HEK293 (cell line): ENCODE results near the gene RASA1.

ENCODE experiments used
- CTCF ChIA-PET: fragments of 350-600 bp; formaldehyde crosslinking; extraction: SDS; loops from one replicate; lab custom pipeline; 2021; ENCODE audit warnings: antibody characterized with exemption; lab: Yijun Ruan, JAX
- POLR2A ChIA-PET: fragments of 300-600 bp; formaldehyde crosslinking; extraction: SDS; loops from one replicate; lab custom pipeline; 2020; ENCODE audit warnings: antibody characterized with exemption, inconsistent platforms; lab: Yijun Ruan, JAX
- H3K27ac ChIP-seq: fragments of 200-500 bp; sonication (Bioruptor generic); 2 replicates; pipeline ENCODE4 v1.5.1; 2014; ENCODE audit warnings: low read depth, low read length, control low read depth, inconsistent platforms; ENCODE audit errors: extremely low read depth
- H3K36me3 ChIP-seq, 2 experiments: fragments of 200-500 bp in 1 of 2; sonication (Bioruptor generic) in 1 of 2; 1 replicate in 1 of 2; 2 replicates in 1 of 2; pipeline ENCODE4 v1.5.1; 2014 to 2017; ENCODE audit warnings: inconsistent platforms in 2 of 2, low read length in 2 of 2; ENCODE audit not compliant: control insufficient read depth in 2 of 2, insufficient read depth in 1 of 2
- H3K4me1 ChIP-seq: fragments of 200-500 bp; sonication (Bioruptor generic); 2 replicates; pipeline ENCODE4 v1.5.1; 2014; ENCODE audit warnings: mild to moderate bottlenecking, low read length, inconsistent platforms; ENCODE audit not compliant: control insufficient read depth, insufficient read depth
- H3K4me3 ChIP-seq: 2 replicates; pipeline ENCODE4 v1.5.1; 2011; ENCODE audit warnings: low read depth, mild to moderate bottlenecking, control low read depth, low read length, moderate library complexity
- H3K9me3 ChIP-seq: fragments of 200-500 bp; sonication (Bioruptor generic); 2 replicates; pipeline ENCODE4 v1.5.1; 2014; ENCODE audit warnings: low read depth, low read length, inconsistent platforms; ENCODE audit not compliant: control insufficient read depth, insufficient read depth
- BCL11A ChIP-seq: fragments of 450-650 bp; formaldehyde crosslinking; IDR thresholded peaks from 2 replicates; pipeline ENCODE4 v1.5.1; 2016; ENCODE audit warnings: low read depth, missing biosample characterization, missing genetic modification characterization
- CTCF ChIP-seq: fragments of 450-650 bp; formaldehyde crosslinking; IDR thresholded peaks from 2 replicates; pipeline ENCODE4 v1.5.1; 2016; ENCODE audit warnings: missing biosample characterization, missing genetic modification characterization
- GLI2 ChIP-seq: fragments of 450-650 bp; formaldehyde crosslinking; IDR thresholded peaks from 2 replicates; pipeline ENCODE4; 2017; ENCODE audit warnings: missing biosample characterization, missing genetic modification characterization, low read depth, borderline replicate concordance
- KLF8 ChIP-seq: fragments of 450-650 bp; formaldehyde crosslinking; IDR thresholded peaks from 2 replicates; pipeline ENCODE4 v1.5.1; 2016; ENCODE audit warnings: missing biosample characterization, missing genetic modification characterization
- ZBTB48 ChIP-seq: fragments of 450-650 bp; formaldehyde crosslinking; IDR thresholded peaks from 2 replicates; pipeline ENCODE4 v1.5.1; 2016; ENCODE audit warnings: missing biosample characterization, missing genetic modification characterization
- ZFP41 ChIP-seq: fragments of 450-650 bp; formaldehyde crosslinking; IDR thresholded peaks from 2 replicates; pipeline ENCODE4 v1.5.1; 2016; ENCODE audit warnings: missing biosample characterization, missing genetic modification characterization, borderline replicate concordance
- ZNF16 ChIP-seq: fragments of 450-650 bp; formaldehyde crosslinking; IDR thresholded peaks from 2 replicates; pipeline ENCODE4 v1.5.1; 2016; ENCODE audit warnings: low read depth, missing biosample characterization, missing genetic modification characterization
- ZNF23 ChIP-seq: fragments of 450-650 bp; formaldehyde crosslinking; IDR thresholded peaks from 2 replicates; pipeline ENCODE4 v1.5.1; 2016; ENCODE audit warnings: missing biosample characterization, missing genetic modification characterization, borderline replicate concordance
- ZNF280C ChIP-seq: fragments of 450-650 bp; formaldehyde crosslinking; IDR thresholded peaks from 2 replicates; pipeline ENCODE4 v1.5.1; 2016; ENCODE audit warnings: missing biosample characterization, missing genetic modification characterization
- ZNF362 ChIP-seq: fragments of 450-650 bp; formaldehyde crosslinking; IDR thresholded peaks from 2 replicates; pipeline ENCODE4 v1.5.1; 2016; ENCODE audit warnings: missing biosample characterization, missing genetic modification characterization
- ZNF404 ChIP-seq: fragments of 450-650 bp; formaldehyde crosslinking; IDR thresholded peaks from 2 replicates; pipeline ENCODE4 v1.5.1; 2017; ENCODE audit warnings: missing biosample characterization, missing genetic modification characterization
- ZNF426 ChIP-seq: fragments of 450-650 bp; formaldehyde crosslinking; IDR thresholded peaks from 2 replicates; pipeline ENCODE4 v1.5.1; 2017; ENCODE audit warnings: missing biosample characterization, missing genetic modification characterization, mild to moderate bottlenecking, inconsistent platforms, moderate library complexity
- ZNF473 ChIP-seq: fragments of 450-650 bp; formaldehyde crosslinking; IDR thresholded peaks from 2 replicates; pipeline ENCODE4 v1.5.1; 2017; ENCODE audit warnings: missing biosample characterization, missing genetic modification characterization
- ZNF513 ChIP-seq: fragments of 450-650 bp; IDR thresholded peaks from 2 replicates; pipeline ENCODE4 v1.5.1; 2018; ENCODE audit warnings: missing biosample characterization, missing genetic modification characterization
- ZNF529 ChIP-seq: fragments of 450-650 bp; formaldehyde crosslinking; IDR thresholded peaks from 2 replicates; pipeline ENCODE4 v1.5.1; 2017; ENCODE audit warnings: missing genetic modification characterization, missing biosample characterization; ENCODE audit not compliant: insufficient replicate concordance
- ZNF548 ChIP-seq: fragments of 450-650 bp; formaldehyde crosslinking; IDR thresholded peaks from 2 replicates; pipeline ENCODE4 v1.5.1; 2016; ENCODE audit warnings: missing biosample characterization, missing genetic modification characterization
- ZNF610 ChIP-seq: fragments of 450-650 bp; formaldehyde crosslinking; IDR thresholded peaks from 2 replicates; pipeline ENCODE4 v1.5.1; 2016; ENCODE audit warnings: missing biosample characterization, missing genetic modification characterization, borderline replicate concordance
- ZNF664 ChIP-seq: fragments of 450-650 bp; formaldehyde crosslinking; IDR thresholded peaks from 2 replicates; pipeline ENCODE4 v1.5.1; 2016; ENCODE audit warnings: missing biosample characterization, missing genetic modification characterization
- ZNF677 ChIP-seq: fragments of 450-650 bp; IDR thresholded peaks from 2 replicates; pipeline ENCODE4 v1.5.0; 2018; ENCODE audit warnings: missing biosample characterization, mild to moderate bottlenecking, missing genetic modification characterization, moderate library complexity
- ZNF701 ChIP-seq: fragments of 450-650 bp; formaldehyde crosslinking; IDR thresholded peaks from 2 replicates; pipeline ENCODE4 v1.5.1; 2016; ENCODE audit warnings: missing biosample characterization, missing genetic modification characterization
- ZSCAN16 ChIP-seq: fragments of 450-650 bp; formaldehyde crosslinking; IDR thresholded peaks from 2 replicates; pipeline ENCODE4 v1.5.1; 2016; ENCODE audit warnings: missing biosample characterization, missing genetic modification characterization

The RASA1 gene

GRCh38 chr5:87260604-87261192, 7.0 kb upstream of the RASA1 start:
- POLR2A ChIA-PET, result no interaction called here
- Histone ChIP-seq H3K4me3 (no peak overlapping the region), H3K9me3 (no peaks in the 10 kb centered on the region), H3K36me3 (no peaks in the 10 kb centered on the region), H3K27ac (no peak overlapping the region), H3K4me1 (no peaks in the 10 kb centered on the region)
- CTCF ChIA-PET, result no interaction called here
- TF ChIP-seq ZNF16 (tag by site-specific recombination) (no peak), ZNF426 (tag by site-specific recombination) (no peak), ZSCAN16 (no peak), BCL11A (no peak), ZFP41 (tag by site-specific recombination) (no peak), ZNF362 (tag by site-specific recombination) (no peak), ZNF280C (no peak), KLF8 (tag by site-specific recombination) (no peak), ZNF404 (no peak), ZNF23 (no peak), CTCF (tag by site-specific recombination) (no peak), ZNF529 (no peak), ZNF664 (tag by site-specific recombination) (no peak), ZNF677 (tag by site-specific recombination) (no peak), ZBTB48 (tag by site-specific recombination) (no peak)

GRCh38 chr5:87263498-87263897, 4.2 kb upstream of the RASA1 start:
- POLR2A ChIA-PET, result no interaction called here
- Histone ChIP-seq H3K4me1 (peaks cover 2% of the 10 kb centered on the region; the same call in 1 of the 2 replicates), H3K36me3 (no peaks in the 10 kb centered on the region), H3K9me3 (no peaks in the 10 kb centered on the region), H3K4me3 (no peak overlapping the region), H3K27ac (no peak overlapping the region)
- CTCF ChIA-PET, result no interaction called here
- TF ChIP-seq ZNF529, result no peak
- TF ChIP-seq KLF8 (tag by site-specific recombination), result no peak
- no peak for TF ChIP-seq ZNF548 (tag by site-specific recombination)
- TF ChIP-seq GLI2 (tag by site-specific recombination), result no peak
- no peak for TF ChIP-seq ZNF513 (tag by site-specific recombination)
- TF ChIP-seq ZNF280C, result no peak
- TF ChIP-seq ZNF701 (tag by site-specific recombination), result no peak
- TF ChIP-seq ZNF473 (tag by site-specific recombination), result no peak
- no peak for TF ChIP-seq ZNF610
